ENCODE data around the gene HOTAIR. TPM values are rescaled to one million over a fixed set of nuclear protein-coding genes. Genes with fewer than 3 reads are reported as not detected.

Gene HOTAIR
- total RNA-seq, 1 experiment from 2014 or later: not detected

DNA sequence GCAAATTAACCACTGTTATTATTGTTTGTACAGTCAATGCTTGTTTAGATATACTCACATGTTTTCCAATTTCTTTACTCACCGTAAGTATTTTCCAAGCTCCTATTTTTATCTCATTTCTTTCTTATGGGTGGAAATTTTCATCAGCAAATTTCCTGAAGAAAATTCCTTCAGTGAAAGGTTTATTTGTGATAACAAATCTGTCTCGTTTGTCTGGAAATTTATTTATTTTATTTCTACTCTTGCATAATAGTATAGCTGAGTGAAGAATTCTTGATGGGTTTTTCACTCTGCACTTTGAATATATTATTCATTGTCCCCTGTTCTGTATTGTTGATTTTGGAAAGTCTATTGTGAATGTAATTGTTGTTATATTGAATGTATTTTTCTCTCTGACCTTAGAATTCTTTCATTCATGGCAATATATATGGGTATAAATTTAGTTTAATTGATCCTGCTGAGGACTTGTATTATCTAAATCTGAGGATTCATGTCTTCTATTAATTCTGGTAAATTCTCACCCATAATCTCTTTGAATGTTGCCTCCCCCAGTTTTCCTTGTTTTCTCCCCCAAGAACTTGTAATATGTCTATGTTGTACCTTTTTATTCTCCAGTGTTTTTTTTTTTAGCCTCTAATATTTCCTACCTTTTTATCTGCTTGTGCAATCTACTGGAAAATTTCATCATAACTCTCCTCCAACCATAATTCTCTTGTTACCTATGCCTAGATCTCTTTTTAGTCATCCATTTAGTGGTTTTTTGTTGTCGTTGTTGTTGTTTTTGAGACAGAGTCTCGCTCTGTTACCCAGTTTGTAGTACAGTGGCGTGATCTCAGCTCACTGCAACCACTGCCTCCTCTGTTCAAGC lies 57.7 kb downstream of the HOTAIR start:
- Mint-ChIP-seq H3K9me3 (ENCODE audit: low read depth, unreplicated experiment) (no peaks in the 10 kb centered on the region), H3K27me3 (ENCODE audit: unreplicated experiment) (peaks cover 3% of the 10 kb centered on the region), H3K36me3 (ENCODE audit: insufficient read depth, unreplicated experiment) (no peaks in the 10 kb centered on the region), H3K27ac (ENCODE audit: unreplicated experiment) (no peak overlapping the region), H3K4me1 (ENCODE audit: low read depth, unreplicated experiment) (no peaks in the 10 kb centered on the region), H3K4me3 (ENCODE audit: low read depth, unreplicated experiment) (no peak overlapping the region)
- TF ChIP-seq, protein P1, sequence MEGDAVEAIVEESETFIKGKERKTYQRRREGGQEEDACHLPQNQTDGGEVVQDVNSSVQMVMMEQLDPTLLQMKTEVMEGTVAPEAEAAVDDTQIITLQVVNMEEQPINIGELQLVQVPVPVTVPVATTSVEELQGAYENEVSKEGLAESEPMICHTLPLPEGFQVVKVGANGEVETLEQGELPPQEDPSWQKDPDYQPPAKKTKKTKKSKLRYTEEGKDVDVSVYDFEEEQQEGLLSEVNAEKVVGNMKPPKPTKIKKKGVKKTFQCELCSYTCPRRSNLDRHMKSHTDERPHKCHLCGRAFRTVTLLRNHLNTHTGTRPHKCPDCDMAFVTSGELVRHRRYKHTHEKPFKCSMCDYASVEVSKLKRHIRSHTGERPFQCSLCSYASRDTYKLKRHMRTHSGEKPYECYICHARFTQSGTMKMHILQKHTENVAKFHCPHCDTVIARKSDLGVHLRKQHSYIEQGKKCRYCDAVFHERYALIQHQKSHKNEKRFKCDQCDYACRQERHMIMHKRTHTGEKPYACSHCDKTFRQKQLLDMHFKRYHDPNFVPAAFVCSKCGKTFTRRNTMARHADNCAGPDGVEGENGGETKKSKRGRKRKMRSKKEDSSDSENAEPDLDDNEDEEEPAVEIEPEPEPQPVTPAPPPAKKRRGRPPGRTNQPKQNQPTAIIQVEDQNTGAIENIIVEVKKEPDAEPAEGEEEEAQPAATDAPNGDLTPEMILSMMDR (IDR thresholded peaks at IDR 0.05; ENCODE audit: unreplicated experiment): no peak
- no peak for DNase-seq
- CTCF ChIA-PET: no interaction called here
- intact Hi-C loops (cut with micrococcal nuclease; ENCODE audit: unreplicated experiment): no loop called here
- BruUV-seq (replicated peaks): no TSS peak

Small RNA genes within 50 kb of the gene (microRNA-seq; reads per million reads assigned to microRNA genes)
- 602 reads per million, percentile 80 among the genes with 10 or more reads in this experiment for gene MIR196A2

Other genes with a start within 250 kb of the HOTAIR start
- gene CALCOCO1, start 247.5 kb downstream of the HOTAIR start, total RNA-seq (2022): 42.1 and 44.4 TPM in 2 replicates
- gene CISTR, start 223.0 kb downstream of the HOTAIR start, total RNA-seq (2022): not detected in 2 replicates
- gene HOXC13, start 36.1 kb downstream of the HOTAIR start, total RNA-seq (2022): not detected in 2 replicates
- gene HOXC12, start 20.1 kb downstream of the HOTAIR start, total RNA-seq (2022): not detected in 2 replicates
- not detected in 2 replicates for gene HOXC11, start 1.8 kb downstream of the HOTAIR start, total RNA-seq (2022)
- 0.51 and 0.71 TPM in 2 replicates for gene HOXC10, start 10.2 kb upstream of the HOTAIR start, total RNA-seq (2022)
- gene HOXC9, start 25.2 kb upstream of the HOTAIR start, total RNA-seq (2022): 0.42 and 0.54 TPM in 2 replicates
- gene HOXC8, start 34.0 kb upstream of the HOTAIR start, total RNA-seq (2022): 0.24 TPM in 1 of 2 replicates, not detected in the other
- 0.71 and 1.2 TPM in 2 replicates for gene HOXC6, start 53.5 kb upstream of the HOTAIR start, total RNA-seq (2022)
- 0.20 TPM in 1 of 2 replicates, not detected in the other for gene HOXC5, start 58.1 kb upstream of the HOTAIR start, total RNA-seq (2022)
- gene HOXC4, start 78.9 kb upstream of the HOTAIR start, total RNA-seq (2022): 0.44 and 0.57 TPM in 2 replicates
- gene SMUG1, start 214.0 kb upstream of the HOTAIR start, total RNA-seq (2022): 66.2 and 69.4 TPM in 2 replicates

Measured in Calu3 (cell line).